Measurements from ENCODE around the gene SLIT3.
"Not testable (repeated sequence)": the region's sequence is repeated elsewhere in the genome, so short reads cannot be mapped to it uniquely, and the experiment has no call there.

The SLIT3 gene

DNA sequence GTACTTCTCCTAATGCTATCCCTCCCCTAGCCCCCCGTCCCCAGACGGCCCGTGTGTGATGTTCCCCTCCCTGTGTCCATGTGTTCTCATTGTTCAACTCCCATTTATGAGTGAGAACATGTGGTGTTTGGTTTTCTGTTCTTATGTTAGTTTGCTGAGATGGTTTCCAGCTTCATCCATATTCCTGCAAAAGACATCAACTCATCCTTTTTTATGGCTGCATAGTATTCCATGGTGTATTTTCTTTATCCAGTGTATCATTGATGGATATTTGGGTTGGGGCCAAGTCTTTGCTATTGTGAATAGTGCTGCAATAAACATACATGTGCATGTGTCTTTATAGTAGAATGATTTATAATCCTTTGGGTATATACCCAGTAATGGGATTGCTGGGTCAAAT is 89.2 kb downstream of the SLIT3 start:
- H3K4me1 ChIP-seq (ENCODE audit: control insufficient read depth, insufficient read depth, low read length); H3K9ac ChIP-seq (ENCODE audit: low read depth, low read length); H3K36me3 ChIP-seq (ENCODE audit: control insufficient read depth, insufficient read depth, low read length); H3K4me3 ChIP-seq (ENCODE audit: low read depth, low read length); H3K9me3 ChIP-seq (ENCODE audit: control insufficient read depth, insufficient read depth, low read length): not testable (repeated sequence)
- H3K27me3 ChIP-seq (ENCODE audit: control insufficient read depth, insufficient read depth, low read length) = peaks cover 12% of the 10 kb centered on the region

DNA sequence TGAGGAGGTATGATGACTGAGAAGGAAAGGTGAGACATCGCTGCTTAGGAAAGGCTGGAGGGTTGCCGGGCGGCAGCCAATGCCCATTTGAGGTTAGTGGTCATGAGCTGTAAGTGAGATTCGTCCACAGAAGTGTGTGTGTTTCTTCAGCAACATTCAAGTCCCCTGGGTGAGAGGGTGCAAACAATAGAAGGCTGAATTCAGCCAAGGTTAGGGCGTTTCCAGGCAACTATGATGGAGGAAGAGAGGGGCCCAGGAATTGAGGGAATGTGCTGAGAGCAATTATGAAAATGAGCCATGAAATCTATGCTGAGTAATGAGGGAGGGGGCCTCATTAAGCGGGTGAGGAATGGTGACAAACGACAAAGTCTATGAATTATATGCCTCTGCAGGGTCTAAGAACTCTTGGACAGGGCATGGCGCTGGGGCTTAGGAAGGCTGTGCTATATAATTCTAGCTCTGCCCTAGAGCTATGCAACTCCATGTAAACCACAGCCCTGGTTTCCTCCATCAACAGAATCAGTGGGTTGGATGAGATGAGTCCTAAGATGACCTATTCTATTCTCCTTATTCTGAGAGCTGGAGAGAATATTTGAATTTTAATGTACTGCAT is 96.0 kb downstream of the SLIT3 start:
- Histone ChIP-seq H3K9ac (ENCODE audit: low read depth, low read length) (no peak overlapping the region), H3K27me3 (ENCODE audit: control insufficient read depth, insufficient read depth, low read length) (no peaks in the 10 kb centered on the region), H3K4me3 (ENCODE audit: low read depth, low read length) (no peak overlapping the region), H3K9me3 (ENCODE audit: control insufficient read depth, insufficient read depth, low read length) (no peaks in the 10 kb centered on the region), H3K36me3 (ENCODE audit: control insufficient read depth, insufficient read depth, low read length) (no peaks in the 10 kb centered on the region), H3K4me1 (ENCODE audit: control insufficient read depth, insufficient read depth, low read length) (peaks cover 3% of the 10 kb centered on the region)

DNA sequence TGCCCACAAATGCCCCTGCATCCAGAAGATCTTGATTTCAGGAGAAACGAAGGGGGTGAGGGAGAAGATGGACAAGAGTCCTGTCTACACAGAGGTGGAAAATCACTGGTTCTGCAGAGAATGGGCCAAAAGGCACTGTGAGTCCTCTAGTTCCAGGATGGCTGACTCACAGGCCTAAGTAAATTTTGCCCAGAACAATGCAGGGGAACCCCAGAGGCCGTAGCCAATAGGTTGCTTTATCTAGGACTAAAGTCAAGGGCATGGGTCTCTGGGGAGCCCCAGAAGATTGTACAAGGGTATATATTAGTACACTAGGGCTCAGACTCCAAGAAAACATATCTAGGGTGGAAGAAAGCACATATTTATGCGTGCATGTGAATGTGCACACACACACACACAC is 98.0 kb downstream of the SLIT3 start:
- Histone ChIP-seq H3K4me3 (ENCODE audit: low read depth, low read length) (no peak overlapping the region), H3K9ac (ENCODE audit: low read depth, low read length) (no peak overlapping the region), H3K27me3 (ENCODE audit: control insufficient read depth, insufficient read depth, low read length) (no peaks in the 10 kb centered on the region), H3K9me3 (ENCODE audit: control insufficient read depth, insufficient read depth, low read length) (no peaks in the 10 kb centered on the region), H3K4me1 (ENCODE audit: control insufficient read depth, insufficient read depth, low read length) (peaks cover 3% of the 10 kb centered on the region), H3K36me3 (ENCODE audit: control insufficient read depth, insufficient read depth, low read length) (no peaks in the 10 kb centered on the region)

GRCh38 chr5:169201597-169201996 is 99.3 kb downstream of the SLIT3 start:
- Histone ChIP-seq H3K36me3 (ENCODE audit: control insufficient read depth, insufficient read depth, low read length) (no peaks in the 10 kb centered on the region), H3K9ac (ENCODE audit: low read depth, low read length) (no peak overlapping the region), H3K27me3 (ENCODE audit: control insufficient read depth, insufficient read depth, low read length) (no peaks in the 10 kb centered on the region), H3K9me3 (ENCODE audit: control insufficient read depth, insufficient read depth, low read length) (no peaks in the 10 kb centered on the region), H3K4me3 (ENCODE audit: low read depth, low read length) (no peak overlapping the region), H3K4me1 (ENCODE audit: control insufficient read depth, insufficient read depth, low read length) (peaks cover 3% of the 10 kb centered on the region)

- H3K9me3 ChIP-seq (ENCODE audit: control insufficient read depth, insufficient read depth, low read length) = no peaks in the 10 kb centered on the region
- H3K27me3 ChIP-seq (ENCODE audit: control insufficient read depth, insufficient read depth, low read length) = no peaks in the 10 kb centered on the region
- no peak overlapping the region for H3K4me3 ChIP-seq (ENCODE audit: low read depth, low read length)
- peaks cover 3% of the 10 kb centered on the region for H3K4me1 ChIP-seq (ENCODE audit: control insufficient read depth, insufficient read depth, low read length)
- no peak overlapping the region for H3K9ac ChIP-seq (ENCODE audit: low read depth, low read length)
- H3K36me3 ChIP-seq (ENCODE audit: control insufficient read depth, insufficient read depth, low read length) = no peaks in the 10 kb centered on the region
These were observed 100.7 kb downstream of the SLIT3 start for GRCh38 chr5:169200125-169200778.

DNA sequence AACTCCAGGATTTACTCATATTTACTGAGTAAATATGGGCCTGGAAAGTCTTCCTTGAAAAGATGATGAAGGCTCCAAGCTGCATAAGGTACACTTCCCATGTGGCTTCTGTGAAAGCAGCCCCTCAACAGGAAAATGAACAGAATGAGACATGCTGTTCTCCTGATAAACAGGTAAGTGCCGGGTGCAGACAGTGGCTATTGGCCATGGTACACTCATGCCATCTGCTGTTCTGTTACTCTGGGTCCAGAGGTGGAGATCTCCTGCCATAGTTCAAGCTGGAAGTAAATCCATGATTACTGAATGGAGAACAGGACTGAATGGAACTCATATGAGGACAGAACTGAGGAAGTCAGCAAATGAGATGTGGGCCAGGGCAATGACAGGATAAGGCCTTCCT is 103.6 kb downstream of the SLIT3 start:
- no peaks in the 10 kb centered on the region for H3K27me3 ChIP-seq (ENCODE audit: control insufficient read depth, insufficient read depth, low read length)
- H3K9me3 ChIP-seq (ENCODE audit: control insufficient read depth, insufficient read depth, low read length) = no peaks in the 10 kb centered on the region
- H3K36me3 ChIP-seq (ENCODE audit: control insufficient read depth, insufficient read depth, low read length) = no peaks in the 10 kb centered on the region
- H3K9ac ChIP-seq (ENCODE audit: low read depth, low read length) = no peak overlapping the region
- no peak overlapping the region for H3K4me3 ChIP-seq (ENCODE audit: low read depth, low read length)
- H3K4me1 ChIP-seq (ENCODE audit: control insufficient read depth, insufficient read depth, low read length) = peaks cover 3% of the 10 kb centered on the region

- H3K4me3 ChIP-seq (ENCODE audit: low read depth, low read length) = no peak overlapping the region
- no peaks in the 10 kb centered on the region for H3K27me3 ChIP-seq (ENCODE audit: control insufficient read depth, insufficient read depth, low read length)
- H3K4me1 ChIP-seq (ENCODE audit: control insufficient read depth, insufficient read depth, low read length) = peaks cover 3% of the 10 kb centered on the region
- H3K9me3 ChIP-seq (ENCODE audit: control insufficient read depth, insufficient read depth, low read length) = no peaks in the 10 kb centered on the region
- no peak overlapping the region for H3K9ac ChIP-seq (ENCODE audit: low read depth, low read length)
- no peaks in the 10 kb centered on the region for H3K36me3 ChIP-seq (ENCODE audit: control insufficient read depth, insufficient read depth, low read length)
These were observed 104.9 kb downstream of the SLIT3 start for GRCh38 chr5:169196059-169196458.

DNA sequence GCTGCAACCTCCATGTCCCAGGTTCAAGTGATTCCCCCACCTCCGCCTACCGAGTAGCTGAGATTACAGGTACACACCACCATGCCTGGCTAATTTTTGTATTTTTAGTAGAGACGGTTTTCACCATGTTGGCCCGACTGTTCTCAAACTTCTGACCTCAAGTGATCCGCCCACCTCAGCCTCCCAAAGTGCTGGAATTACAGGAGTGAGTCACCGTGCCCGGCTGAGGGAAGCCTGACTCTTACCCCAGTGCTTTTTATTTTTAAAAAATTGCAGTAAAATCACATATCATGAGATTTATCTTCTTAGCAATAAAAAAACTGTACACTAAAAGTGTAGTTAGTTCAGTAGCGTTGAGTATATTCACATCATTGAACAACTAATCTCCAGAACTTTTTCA is 105.3 kb downstream of the SLIT3 start:
- Histone ChIP-seq H3K36me3 (ENCODE audit: control insufficient read depth, insufficient read depth, low read length) (no peaks in the 10 kb centered on the region), H3K9ac (ENCODE audit: low read depth, low read length) (no peak overlapping the region), H3K27me3 (ENCODE audit: control insufficient read depth, insufficient read depth, low read length) (no peaks in the 10 kb centered on the region), H3K4me1 (ENCODE audit: control insufficient read depth, insufficient read depth, low read length) (peaks cover 3% of the 10 kb centered on the region), H3K4me3 (ENCODE audit: low read depth, low read length) (no peak overlapping the region), H3K9me3 (ENCODE audit: control insufficient read depth, insufficient read depth, low read length) (no peaks in the 10 kb centered on the region)

DNA sequence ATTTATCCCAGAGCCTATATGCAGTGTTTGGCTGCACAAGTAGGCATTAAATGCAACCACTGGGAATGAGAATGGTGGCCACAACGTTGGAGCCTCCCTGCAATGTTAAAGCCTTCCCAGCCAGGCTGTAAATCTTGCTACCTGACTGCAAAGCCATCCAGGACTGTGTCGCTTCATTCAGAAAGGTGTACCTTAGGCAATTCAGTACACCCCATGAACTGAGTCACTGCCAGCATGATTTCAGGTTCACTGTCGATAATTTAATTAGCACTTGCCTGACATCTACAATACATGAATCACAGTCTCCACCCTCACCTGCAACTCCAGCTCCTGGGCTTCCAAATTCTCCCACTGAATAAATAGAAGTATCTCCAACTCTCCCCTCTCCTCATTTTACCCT is 108.4 kb downstream of the SLIT3 start:
- Histone ChIP-seq H3K36me3 (ENCODE audit: control insufficient read depth, insufficient read depth, low read length) (no peaks in the 10 kb centered on the region), H3K27me3 (ENCODE audit: control insufficient read depth, insufficient read depth, low read length) (no peaks in the 10 kb centered on the region), H3K9me3 (ENCODE audit: control insufficient read depth, insufficient read depth, low read length) (no peaks in the 10 kb centered on the region), H3K4me3 (ENCODE audit: low read depth, low read length) (no peak overlapping the region), H3K4me1 (ENCODE audit: control insufficient read depth, insufficient read depth, low read length) (no peaks in the 10 kb centered on the region), H3K9ac (ENCODE audit: low read depth, low read length) (no peak overlapping the region)

- no peak overlapping the region for H3K9ac ChIP-seq (ENCODE audit: low read depth, low read length)
- H3K9me3 ChIP-seq (ENCODE audit: control insufficient read depth, insufficient read depth, low read length) = no peaks in the 10 kb centered on the region
- no peaks in the 10 kb centered on the region for H3K36me3 ChIP-seq (ENCODE audit: control insufficient read depth, insufficient read depth, low read length)
- H3K27me3 ChIP-seq (ENCODE audit: control insufficient read depth, insufficient read depth, low read length) = no peaks in the 10 kb centered on the region
- no peaks in the 10 kb centered on the region for H3K4me1 ChIP-seq (ENCODE audit: control insufficient read depth, insufficient read depth, low read length)
- H3K4me3 ChIP-seq (ENCODE audit: low read depth, low read length) = no peak overlapping the region
These were observed 110.1 kb downstream of the SLIT3 start for GRCh38 chr5:169190849-169191248.

DNA sequence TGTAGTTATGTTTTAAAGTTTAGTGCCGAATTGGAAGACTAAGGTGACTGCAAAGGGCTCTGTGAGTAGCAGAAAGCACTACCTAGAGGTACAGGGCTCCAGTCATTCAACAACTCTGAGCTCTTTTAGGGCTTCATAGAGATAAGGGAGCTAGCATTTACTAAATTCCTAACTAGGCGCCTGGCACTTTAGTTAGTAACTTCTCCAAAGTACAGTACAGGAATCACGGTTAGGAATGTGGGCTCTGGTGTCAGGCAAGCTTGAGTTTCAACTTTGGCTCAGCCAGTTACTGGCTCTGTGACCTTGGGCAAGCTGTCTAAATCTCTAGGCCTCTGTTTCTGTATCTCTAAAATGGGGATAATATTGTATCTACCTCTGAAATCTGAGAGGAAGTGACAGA is 115.3 kb downstream of the SLIT3 start:
- Histone ChIP-seq H3K9me3 (ENCODE audit: control insufficient read depth, insufficient read depth, low read length) (no peaks in the 10 kb centered on the region), H3K4me1 (ENCODE audit: control insufficient read depth, insufficient read depth, low read length) (no peaks in the 10 kb centered on the region), H3K36me3 (ENCODE audit: control insufficient read depth, insufficient read depth, low read length) (no peaks in the 10 kb centered on the region), H3K27me3 (ENCODE audit: control insufficient read depth, insufficient read depth, low read length) (no peaks in the 10 kb centered on the region), H3K4me3 (ENCODE audit: low read depth, low read length) (no peak overlapping the region), H3K9ac (ENCODE audit: low read depth, low read length) (no peak overlapping the region)

DNA sequence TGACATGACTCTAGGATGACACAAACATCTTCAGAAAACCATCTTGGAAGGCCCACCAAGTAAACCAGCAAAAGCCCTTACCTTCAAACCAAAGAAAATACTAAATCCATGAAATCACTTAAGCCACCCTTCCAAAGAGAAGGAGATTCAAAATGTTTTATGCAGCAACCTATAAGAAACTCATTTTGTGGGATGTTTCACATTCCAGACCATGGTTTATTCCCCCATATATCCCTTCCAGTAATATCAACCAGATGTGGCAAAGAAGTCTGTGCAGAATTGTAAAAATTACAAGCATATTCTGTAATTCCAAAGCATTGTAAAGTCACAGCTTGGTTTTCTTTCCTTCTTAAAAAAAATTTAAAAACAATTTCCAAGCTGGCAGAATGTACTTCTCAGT is 117.4 kb downstream of the SLIT3 start:
- no peak overlapping the region for H3K9ac ChIP-seq (ENCODE audit: low read depth, low read length)
- H3K27me3 ChIP-seq (ENCODE audit: control insufficient read depth, insufficient read depth, low read length) = no peaks in the 10 kb centered on the region
- no peaks in the 10 kb centered on the region for H3K9me3 ChIP-seq (ENCODE audit: control insufficient read depth, insufficient read depth, low read length)
- no peak overlapping the region for H3K4me3 ChIP-seq (ENCODE audit: low read depth, low read length)
- H3K36me3 ChIP-seq (ENCODE audit: control insufficient read depth, insufficient read depth, low read length) = no peaks in the 10 kb centered on the region
- no peaks in the 10 kb centered on the region for H3K4me1 ChIP-seq (ENCODE audit: control insufficient read depth, insufficient read depth, low read length)
